Neuronal stem cell (in vitro differentiated cells): Measurements from ENCODE around the gene TEK.

Experiments used
- DNase-seq: peaks from one replicate; pipeline ENCODE4 v3.0.0-alpha.2; 2013; ENCODE audit warnings: low spot score
- H2AFZ ChIP-seq: one replicate; pipeline ENCODE4 v1.6.1; 2013; ENCODE audit warnings: mild to moderate bottlenecking, low read length, inconsistent platforms
- H2AK5ac ChIP-seq: 2 replicates; pipeline ENCODE4 v1.6.1; 2013; ENCODE audit warnings: low read depth, mild to moderate bottlenecking, inconsistent platforms, low read length, moderate library complexity, mixed read lengths
- H2BK120ac ChIP-seq: 2 replicates; pipeline ENCODE4 v1.6.1; 2013; ENCODE audit warnings: low read depth, mild to moderate bottlenecking, inconsistent platforms, low read length, moderate library complexity, mixed read lengths
- H2BK12ac ChIP-seq: one replicate; pipeline ENCODE4 v1.6.1; 2013; ENCODE audit warnings: low read length, inconsistent platforms
- H2BK15ac ChIP-seq: 2 replicates; pipeline ENCODE4 v1.6.1; 2013; ENCODE audit warnings: mild to moderate bottlenecking, low read length, inconsistent platforms, mixed read lengths
- H2BK5ac ChIP-seq: one replicate; pipeline ENCODE4 v1.6.1; 2013; ENCODE audit warnings: inconsistent platforms, mild to moderate bottlenecking, low read length, moderate library complexity
- H3K14ac ChIP-seq: one replicate; pipeline ENCODE4 v1.6.1; 2013; ENCODE audit warnings: low read length, inconsistent platforms
- H3K18ac ChIP-seq: 2 replicates; pipeline ENCODE4 v1.6.1; 2013; ENCODE audit warnings: low read length, inconsistent platforms
- H3K23ac ChIP-seq: 2 replicates; pipeline ENCODE4 v1.6.1; 2013; ENCODE audit warnings: low read depth, mild to moderate bottlenecking, mixed read lengths, low read length, inconsistent platforms; ENCODE audit not compliant: poor library complexity
- H3K27ac ChIP-seq: replicated peaks from 3 replicates; pipeline ENCODE4 v1.5.1; 2013; ENCODE audit warnings: low read length, inconsistent platforms
- H3K27me3 ChIP-seq, 3 experiments: 2 replicates each; pipeline ENCODE4 v1.6.1; 2013; ENCODE audit warnings: low read length in 3 of 3, mild to moderate bottlenecking in 2 of 3, inconsistent platforms in 1 of 3, low read depth in 1 of 3, mixed read lengths in 1 of 3, moderate library complexity in 1 of 3; ENCODE audit not compliant: control insufficient read depth in 3 of 3, insufficient read depth in 3 of 3
- H3K36me3 ChIP-seq, 2 donors: replicated peaks in 1 of 2; 2 replicates each; pipeline ENCODE4 v1.6.1; 2013; ENCODE audit warnings: low read length in 2 of 2; ENCODE audit not compliant: control insufficient read depth in 2 of 2, insufficient read depth in 2 of 2
- H3K4ac ChIP-seq: 2 replicates; pipeline ENCODE4 v1.6.1; 2013; ENCODE audit warnings: inconsistent platforms, mild to moderate bottlenecking, low read length, moderate library complexity
- H3K4me1 ChIP-seq, 2 donors: 1 replicate in 1 of 2; 2 replicates in 1 of 2; pipeline ENCODE4 v1.6.1; 2013; ENCODE audit warnings: low read length in 2 of 2, low read depth in 1 of 2; ENCODE audit not compliant: control insufficient read depth in 2 of 2, insufficient read depth in 1 of 2
- H3K4me2 ChIP-seq: one replicate; pipeline ENCODE4 v1.6.1; 2013; ENCODE audit warnings: mild to moderate bottlenecking, low read length, inconsistent platforms; ENCODE audit not compliant: insufficient read depth, poor library complexity, severe bottlenecking
- H3K4me3 ChIP-seq, 2 donors: 2 replicates each; pipeline ENCODE4 v1.5.1; 2013; ENCODE audit warnings: low read length in 2 of 2, mild to moderate bottlenecking in 2 of 2, inconsistent platforms in 1 of 2, moderate library complexity in 1 of 2
- H3K79me1 ChIP-seq: one replicate; pipeline ENCODE4 v1.6.1; 2013; ENCODE audit warnings: low read depth, mild to moderate bottlenecking, inconsistent platforms, low read length, moderate library complexity
- H3K9ac ChIP-seq: one replicate; pipeline ENCODE4 v1.6.1; 2013; ENCODE audit warnings: mild to moderate bottlenecking, low read depth, low read length, inconsistent platforms; ENCODE audit not compliant: poor library complexity
- H3K9me3 ChIP-seq, 2 donors: replicated peaks in 1 of 2; 2 replicates each; pipeline versions ENCODE3 to v1.6.1; 2013; ENCODE audit warnings: low read length in 2 of 2, mild to moderate bottlenecking in 2 of 2, inconsistent platforms in 1 of 2, low read depth in 1 of 2, mixed read lengths in 1 of 2, moderate library complexity in 1 of 2; ENCODE audit not compliant: control insufficient read depth in 2 of 2, insufficient read depth in 1 of 2
- H4K8ac ChIP-seq: one replicate; pipeline ENCODE4 v1.6.1; 2013; ENCODE audit warnings: low read depth, mild to moderate bottlenecking, inconsistent platforms, low read length, moderate library complexity
- H4K91ac ChIP-seq: one replicate; pipeline ENCODE4 v1.6.1; 2013; ENCODE audit warnings: low read length, low read depth, mild to moderate bottlenecking, inconsistent platforms; ENCODE audit not compliant: poor library complexity
- WGBS, 2 donors: extraction: QIAGEN DNeasy Blood & Tissue Kit; methylation state at CpG; one replicate each; pipeline ENCODE4 v1.1.7; 2013; ENCODE audit warnings: missing lambda C conversion rate in 2 of 2, mixed read lengths in 1 of 2; ENCODE audit not compliant: insufficient read length in 2 of 2, insufficient replicate concordance in 1 of 2; ENCODE audit errors: extremely low coverage in 2 of 2; 5-methylcytosine and 5-hydroxymethylcytosine counted together

Gene TEK

DNA sequence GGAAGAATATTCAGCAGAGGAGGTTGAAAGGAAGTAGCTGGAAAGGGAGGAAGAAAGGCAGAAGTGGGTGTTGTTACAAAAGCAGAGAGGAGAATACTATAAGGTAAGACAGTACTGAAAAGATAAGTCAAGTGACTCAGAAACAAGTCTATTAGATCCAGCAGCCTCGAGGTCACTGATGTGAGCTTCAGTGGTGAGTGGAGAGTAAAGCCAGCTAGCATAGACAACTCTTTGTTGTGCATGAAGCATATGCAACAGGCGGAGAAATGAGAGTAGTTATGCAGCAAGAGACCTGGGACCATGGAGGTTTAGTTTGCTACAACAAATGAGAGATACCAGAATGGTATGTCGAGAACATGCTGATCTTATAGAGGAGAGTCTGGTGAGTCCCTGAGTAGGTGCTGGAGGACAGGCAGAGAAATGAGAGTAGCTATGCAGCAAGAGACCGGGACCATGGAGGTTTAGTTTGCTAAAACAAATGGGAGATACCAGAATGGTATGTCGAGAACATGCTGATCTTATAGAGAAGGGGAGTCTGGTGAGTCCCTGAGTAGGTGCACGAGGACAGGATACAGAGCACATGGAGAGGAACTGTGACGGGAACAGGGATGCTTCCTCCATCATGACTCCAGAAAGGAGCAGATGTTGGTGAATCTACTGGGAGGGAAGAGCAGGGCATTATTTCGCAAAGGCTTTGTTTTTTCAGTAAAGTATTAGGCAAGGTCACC lies 151.9 kb downstream of the TEK start:
- H3K27me3 ChIP-seq: no peaks in the 10 kb centered on the region
- H3K23ac ChIP-seq: no peak overlapping the region
- no peak for DNase-seq
- H3K4ac ChIP-seq: no peak overlapping the region
- H2BK12ac ChIP-seq: no peak overlapping the region
- H3K36me3 ChIP-seq: no peaks in the 10 kb centered on the region
- no peak overlapping the region for H3K4me3 ChIP-seq
- H3K14ac ChIP-seq: no peak overlapping the region
- no peak overlapping the region for H2AK5ac ChIP-seq
- no peak overlapping the region for H4K91ac ChIP-seq
- H3K79me1 ChIP-seq: no peaks in the 10 kb centered on the region
- H2AFZ ChIP-seq: no peak overlapping the region
- H2BK120ac ChIP-seq: no peak overlapping the region
- no peak overlapping the region for H2BK15ac ChIP-seq
- no peak overlapping the region for H3K18ac ChIP-seq
- no CpG with 5 or more reads among the region's 8 CpGs for WGBS, 2 donors
- no peak overlapping the region for H3K9ac ChIP-seq
- H3K4me2 ChIP-seq: no peak overlapping the region
- no peaks in the 10 kb centered on the region for H3K9me3 ChIP-seq
- no peak overlapping the region for H2BK5ac ChIP-seq
- H3K27ac ChIP-seq: no peak overlapping the region
- no peaks in the 10 kb centered on the region for H3K4me1 ChIP-seq
- H4K8ac ChIP-seq: no peak overlapping the region

DNA sequence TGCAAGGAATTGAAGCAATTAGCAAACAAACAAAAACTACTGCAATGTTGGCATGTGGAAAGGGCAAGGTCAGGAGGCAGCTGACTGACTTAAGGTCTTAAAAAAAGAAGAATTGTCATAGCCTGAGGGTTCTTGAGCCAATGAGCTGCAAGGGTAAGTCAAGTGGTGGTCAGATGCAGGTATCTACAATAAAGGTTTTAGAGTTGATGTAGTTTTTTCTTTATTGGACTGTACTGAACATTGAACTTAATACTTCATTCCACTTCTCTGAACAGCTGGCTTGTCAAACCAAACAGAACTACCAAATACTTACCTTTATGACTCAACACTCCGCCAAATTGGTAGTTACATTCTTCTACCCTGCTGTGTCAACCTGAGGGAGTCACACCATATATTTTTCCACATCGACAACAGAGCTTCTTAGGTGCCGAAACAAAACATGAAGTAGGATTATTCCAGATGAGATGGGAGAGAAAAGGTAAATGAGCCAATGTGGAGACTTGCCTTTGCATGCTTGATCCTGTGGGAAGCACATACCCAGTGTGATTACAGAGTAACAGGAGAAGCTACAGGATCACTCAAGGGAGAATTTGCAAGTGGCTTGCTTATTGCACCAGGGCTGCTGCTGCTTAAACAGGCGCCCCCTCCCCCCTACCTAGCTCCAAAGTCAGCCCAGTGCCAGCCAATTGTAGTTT lies 152.6 kb downstream of the TEK start:
- H3K27ac ChIP-seq: no peak overlapping the region
- no peak overlapping the region for H3K18ac ChIP-seq
- H3K4me1 ChIP-seq: no peaks in the 10 kb centered on the region
- H2AFZ ChIP-seq: no peak overlapping the region
- H2BK120ac ChIP-seq: no peak overlapping the region
- H3K14ac ChIP-seq: no peak overlapping the region
- no peak for DNase-seq
- H3K27me3 ChIP-seq: no peaks in the 10 kb centered on the region
- no peak overlapping the region for H3K9ac ChIP-seq
- H3K36me3 ChIP-seq: no peaks in the 10 kb centered on the region
- no peak overlapping the region for H2BK12ac ChIP-seq
- H2BK15ac ChIP-seq: no peak overlapping the region
- H2BK5ac ChIP-seq: no peak overlapping the region
- no peak overlapping the region for H2AK5ac ChIP-seq
- no peak overlapping the region for H3K4me2 ChIP-seq
- no peaks in the 10 kb centered on the region for H3K9me3 ChIP-seq
- H4K8ac ChIP-seq: no peak overlapping the region
- no peak overlapping the region for H3K4me3 ChIP-seq
- H3K23ac ChIP-seq: no peak overlapping the region
- no CpG with 5 or more reads among the region's 4 CpGs for WGBS, 2 donors
- H3K4ac ChIP-seq: no peak overlapping the region
- H4K91ac ChIP-seq: no peak overlapping the region
- H3K79me1 ChIP-seq: no peaks in the 10 kb centered on the region

DNA sequence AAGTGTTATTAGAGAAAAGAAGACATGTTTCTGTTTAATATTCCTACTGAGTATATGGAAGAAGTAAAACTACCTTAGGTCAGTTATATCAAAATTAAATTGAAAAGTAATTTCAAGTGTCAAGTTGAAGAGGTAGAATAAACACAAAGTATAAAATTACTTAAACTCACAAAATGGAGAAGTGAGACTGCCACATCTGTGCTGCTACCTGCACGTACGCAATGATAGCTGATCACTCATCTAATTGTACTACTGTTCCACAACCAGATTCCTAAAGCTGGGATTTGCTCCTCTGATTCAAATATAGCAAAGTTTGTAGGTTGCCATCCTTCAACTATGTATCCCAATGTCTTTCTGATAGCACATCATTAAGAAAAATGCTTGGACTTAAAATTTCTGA lies 163.1 kb downstream of the TEK start:
- H4K8ac ChIP-seq: no peak overlapping the region
- no CpG with 5 or more reads among the region's 2 CpGs for WGBS, 2 donors
- no peak overlapping the region for H3K9ac ChIP-seq
- H3K79me1 ChIP-seq: no peaks in the 10 kb centered on the region
- no peak overlapping the region for H2BK12ac ChIP-seq
- no peak overlapping the region for H3K4me2 ChIP-seq
- H2BK120ac ChIP-seq: no peak overlapping the region
- no peak overlapping the region for H4K91ac ChIP-seq
- no peak overlapping the region for H3K18ac ChIP-seq
- no peaks in the 10 kb centered on the region for H3K36me3 ChIP-seq
- H2AK5ac ChIP-seq: no peak overlapping the region
- H2BK15ac ChIP-seq: no peak overlapping the region
- no peak overlapping the region for H2AFZ ChIP-seq
- H3K9me3 ChIP-seq: no peaks in the 10 kb centered on the region
- no peaks in the 10 kb centered on the region for H3K27me3 ChIP-seq
- H3K27ac ChIP-seq: no peak overlapping the region
- H3K4ac ChIP-seq: no peak overlapping the region
- no peaks in the 10 kb centered on the region for H3K4me1 ChIP-seq
- no peak overlapping the region for H3K4me3 ChIP-seq
- DNase-seq: no peak
- no peak overlapping the region for H3K23ac ChIP-seq
- no peak overlapping the region for H2BK5ac ChIP-seq
- H3K14ac ChIP-seq: no peak overlapping the region

DNA sequence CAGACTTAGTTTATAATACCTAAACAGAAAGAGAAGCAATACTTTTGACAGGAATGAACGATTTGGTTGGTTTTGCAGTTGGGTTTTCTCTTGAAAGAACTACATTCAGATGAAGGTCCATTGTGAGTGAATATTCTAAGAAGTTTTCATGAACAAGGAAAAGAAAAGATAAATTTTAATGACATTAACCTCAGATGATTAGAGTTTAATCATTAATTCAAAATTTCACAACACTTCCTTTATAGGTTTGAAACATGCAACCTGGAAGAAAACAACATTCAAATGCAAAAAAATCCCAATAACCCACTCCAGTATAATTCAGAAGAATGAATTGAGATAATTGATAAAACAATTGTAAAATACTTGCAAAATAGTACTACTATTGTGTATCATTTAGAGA lies 164.2 kb downstream of the TEK start:
- no peak for DNase-seq
- Histone ChIP-seq H3K27me3 (no peaks in the 10 kb centered on the region), H3K27ac (no peak overlapping the region), H3K36me3 (no peaks in the 10 kb centered on the region), H3K23ac (no peak overlapping the region), H3K79me1 (no peaks in the 10 kb centered on the region), H2BK12ac (no peak overlapping the region), H2AFZ (no peak overlapping the region), H2BK15ac (no peak overlapping the region), H2BK5ac (no peak overlapping the region), H3K14ac (no peak overlapping the region), H2BK120ac (no peak overlapping the region), H3K9me3 (no peaks in the 10 kb centered on the region), H3K9ac (no peak overlapping the region), H3K4me2 (no peak overlapping the region), H3K4me3 (no peak overlapping the region), H2AK5ac (no peak overlapping the region), H4K8ac (no peak overlapping the region), H3K18ac (no peak overlapping the region), H3K4ac (no peak overlapping the region), H4K91ac (no peak overlapping the region), H3K4me1 (no peaks in the 10 kb centered on the region)
- WGBS, 2 donors: no CpG with 5 or more reads among the region's 1 CpG
